ENCODE measurements around the gene AHNAK2. TPM values are rescaled to one million over a fixed set of nuclear protein-coding genes. Genes with fewer than 3 reads are reported as not detected.
"Not testable (repeated sequence)": the region's sequence is repeated elsewhere in the genome, so short reads cannot be mapped to it uniquely, and the experiment has no call there.

The AHNAK2 gene
- total RNA-seq, 1 experiment from 2014 or later = 223 TPM

DNA sequence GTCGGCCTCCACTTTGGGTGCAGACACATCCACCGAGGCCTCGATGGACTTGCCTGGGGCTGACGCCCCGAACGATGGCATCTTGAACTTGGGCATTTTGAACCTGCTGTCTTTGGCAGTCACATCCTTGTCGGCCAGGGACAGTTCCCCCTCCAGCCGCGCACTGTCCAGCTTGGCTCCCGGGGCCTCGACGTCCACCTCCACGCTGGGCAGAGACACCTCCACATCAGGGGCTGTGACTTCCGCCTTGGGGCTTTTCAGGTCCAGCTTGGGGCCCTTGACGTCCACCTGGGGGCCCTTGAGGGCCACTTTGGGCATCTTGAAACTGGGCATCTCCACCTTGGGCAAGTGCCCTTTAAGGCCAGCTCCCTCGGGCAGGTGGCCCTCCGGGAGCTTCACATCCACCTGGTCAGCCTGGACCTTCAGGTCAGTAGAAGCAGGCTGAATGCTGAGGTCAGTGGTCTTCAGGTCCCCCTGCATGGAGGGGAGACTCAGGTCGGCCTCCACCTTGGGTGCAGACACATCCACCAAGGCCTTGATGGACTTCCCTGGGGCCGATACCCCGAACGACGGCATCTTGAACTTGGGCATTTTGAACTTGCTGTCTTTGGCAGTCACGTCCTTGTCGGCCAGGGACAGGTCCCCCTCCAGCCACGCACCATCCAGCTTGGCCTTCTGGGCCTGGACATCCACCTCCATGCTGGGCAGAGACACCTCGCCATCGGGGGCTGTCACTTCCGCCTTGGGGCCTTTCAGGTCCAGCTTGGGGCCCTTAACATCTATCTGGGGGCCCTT lies 26.1 kb downstream of the AHNAK2 start:
- CTCF ChIA-PET, ATAC-seq: not testable (repeated sequence)

DNA sequence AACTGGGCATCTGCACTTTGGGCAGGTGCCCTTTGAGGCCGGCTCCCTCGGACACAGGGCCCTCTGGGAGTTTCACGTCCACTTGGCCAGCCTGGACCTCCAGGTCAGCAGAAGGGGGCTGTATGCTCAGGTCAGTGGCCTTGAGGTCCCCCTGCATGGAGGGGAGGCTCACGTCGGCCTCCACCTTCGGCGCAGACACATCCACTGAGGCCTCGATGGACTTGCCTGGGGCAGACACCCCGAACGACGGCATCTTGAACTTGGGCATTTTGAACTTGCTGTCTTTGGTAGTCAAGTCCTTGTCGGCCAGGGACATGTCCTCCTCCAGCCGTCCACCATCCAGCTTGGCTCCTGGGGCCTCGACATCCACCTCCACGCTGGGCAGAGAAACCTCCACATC lies 27.5 kb downstream of the AHNAK2 start:
- ATAC-seq; H3K27ac ChIP-seq (ENCODE audit: low read length); CTCF ChIA-PET; POLR2A ChIA-PET; BruUV-seq (replicated peaks); H3K36me3 ChIP-seq (ENCODE audit: control insufficient read depth, insufficient read depth, low read length); H3K27me3 ChIP-seq (ENCODE audit: control insufficient read depth, insufficient read depth, low read length); H3K9me3 ChIP-seq (ENCODE audit: control insufficient read depth, insufficient read depth, low read depth, low read length); H3K4me1 ChIP-seq (ENCODE audit: control insufficient read depth, insufficient read depth, low read length); in situ Hi-C loops (cut with HindIII; ENCODE audit: low pct_unique_long_range_greater_than_20kb, low sequenced_read_pairs); DNase-seq (ENCODE audit: low read depth, low spot score); H3K4me3 ChIP-seq (ENCODE audit: low read depth in 2 of 2, low read length in 2 of 2); intact Hi-C loops (cut with micrococcal nuclease; ENCODE audit: unreplicated experiment): not testable (repeated sequence)

More for the DNA sequence above, 26.1 kb downstream of the AHNAK2 start:
- POLR2A ChIA-PET; H3K4me1 ChIP-seq (ENCODE audit: control insufficient read depth, insufficient read depth, low read length); H3K4me3 ChIP-seq (ENCODE audit: low read depth in 2 of 2, low read length in 2 of 2); in situ Hi-C loops (cut with HindIII; ENCODE audit: low pct_unique_long_range_greater_than_20kb, low sequenced_read_pairs); H3K9me3 ChIP-seq (ENCODE audit: control insufficient read depth, insufficient read depth, low read depth, low read length); BruUV-seq (replicated peaks); DNase-seq (ENCODE audit: low read depth, low spot score); H3K36me3 ChIP-seq (ENCODE audit: control insufficient read depth, insufficient read depth, low read length); H3K27me3 ChIP-seq (ENCODE audit: control insufficient read depth, insufficient read depth, low read length); intact Hi-C loops (cut with micrococcal nuclease; ENCODE audit: unreplicated experiment); H3K27ac ChIP-seq (ENCODE audit: low read length): not testable (repeated sequence)

DNA sequence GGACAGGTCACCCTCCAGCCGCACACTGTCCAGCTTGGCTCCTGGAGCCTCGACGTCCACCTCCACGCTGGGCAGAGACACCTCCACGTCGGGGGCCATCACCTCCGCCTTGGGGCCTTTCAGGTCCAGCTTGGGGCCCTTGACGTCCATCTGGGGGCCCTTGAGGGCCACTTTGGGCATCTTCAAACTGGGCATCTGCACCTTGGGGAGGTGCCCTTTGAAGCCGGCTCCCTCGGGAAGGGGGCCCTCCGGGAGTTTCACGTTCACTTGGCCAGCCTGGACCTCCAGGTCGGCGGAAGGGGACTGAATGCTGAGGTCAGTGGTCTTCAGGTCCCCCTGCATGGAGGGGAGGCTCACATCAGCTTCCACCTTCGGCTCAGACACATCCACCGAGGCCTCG lies 28.2 kb downstream of the AHNAK2 start:
- in situ Hi-C loops (cut with HindIII; ENCODE audit: low pct_unique_long_range_greater_than_20kb, low sequenced_read_pairs) = no loop called here
- H3K36me3 ChIP-seq (ENCODE audit: control insufficient read depth, insufficient read depth, low read length) = no peaks in the 10 kb centered on the region; the same call in 1 of the 2 replicates
- TF ChIP-seq, protein P1, sequence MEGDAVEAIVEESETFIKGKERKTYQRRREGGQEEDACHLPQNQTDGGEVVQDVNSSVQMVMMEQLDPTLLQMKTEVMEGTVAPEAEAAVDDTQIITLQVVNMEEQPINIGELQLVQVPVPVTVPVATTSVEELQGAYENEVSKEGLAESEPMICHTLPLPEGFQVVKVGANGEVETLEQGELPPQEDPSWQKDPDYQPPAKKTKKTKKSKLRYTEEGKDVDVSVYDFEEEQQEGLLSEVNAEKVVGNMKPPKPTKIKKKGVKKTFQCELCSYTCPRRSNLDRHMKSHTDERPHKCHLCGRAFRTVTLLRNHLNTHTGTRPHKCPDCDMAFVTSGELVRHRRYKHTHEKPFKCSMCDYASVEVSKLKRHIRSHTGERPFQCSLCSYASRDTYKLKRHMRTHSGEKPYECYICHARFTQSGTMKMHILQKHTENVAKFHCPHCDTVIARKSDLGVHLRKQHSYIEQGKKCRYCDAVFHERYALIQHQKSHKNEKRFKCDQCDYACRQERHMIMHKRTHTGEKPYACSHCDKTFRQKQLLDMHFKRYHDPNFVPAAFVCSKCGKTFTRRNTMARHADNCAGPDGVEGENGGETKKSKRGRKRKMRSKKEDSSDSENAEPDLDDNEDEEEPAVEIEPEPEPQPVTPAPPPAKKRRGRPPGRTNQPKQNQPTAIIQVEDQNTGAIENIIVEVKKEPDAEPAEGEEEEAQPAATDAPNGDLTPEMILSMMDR (IDR thresholded peaks at IDR 0.05) = no peak
- TF ChIP-seq, protein P2, sequence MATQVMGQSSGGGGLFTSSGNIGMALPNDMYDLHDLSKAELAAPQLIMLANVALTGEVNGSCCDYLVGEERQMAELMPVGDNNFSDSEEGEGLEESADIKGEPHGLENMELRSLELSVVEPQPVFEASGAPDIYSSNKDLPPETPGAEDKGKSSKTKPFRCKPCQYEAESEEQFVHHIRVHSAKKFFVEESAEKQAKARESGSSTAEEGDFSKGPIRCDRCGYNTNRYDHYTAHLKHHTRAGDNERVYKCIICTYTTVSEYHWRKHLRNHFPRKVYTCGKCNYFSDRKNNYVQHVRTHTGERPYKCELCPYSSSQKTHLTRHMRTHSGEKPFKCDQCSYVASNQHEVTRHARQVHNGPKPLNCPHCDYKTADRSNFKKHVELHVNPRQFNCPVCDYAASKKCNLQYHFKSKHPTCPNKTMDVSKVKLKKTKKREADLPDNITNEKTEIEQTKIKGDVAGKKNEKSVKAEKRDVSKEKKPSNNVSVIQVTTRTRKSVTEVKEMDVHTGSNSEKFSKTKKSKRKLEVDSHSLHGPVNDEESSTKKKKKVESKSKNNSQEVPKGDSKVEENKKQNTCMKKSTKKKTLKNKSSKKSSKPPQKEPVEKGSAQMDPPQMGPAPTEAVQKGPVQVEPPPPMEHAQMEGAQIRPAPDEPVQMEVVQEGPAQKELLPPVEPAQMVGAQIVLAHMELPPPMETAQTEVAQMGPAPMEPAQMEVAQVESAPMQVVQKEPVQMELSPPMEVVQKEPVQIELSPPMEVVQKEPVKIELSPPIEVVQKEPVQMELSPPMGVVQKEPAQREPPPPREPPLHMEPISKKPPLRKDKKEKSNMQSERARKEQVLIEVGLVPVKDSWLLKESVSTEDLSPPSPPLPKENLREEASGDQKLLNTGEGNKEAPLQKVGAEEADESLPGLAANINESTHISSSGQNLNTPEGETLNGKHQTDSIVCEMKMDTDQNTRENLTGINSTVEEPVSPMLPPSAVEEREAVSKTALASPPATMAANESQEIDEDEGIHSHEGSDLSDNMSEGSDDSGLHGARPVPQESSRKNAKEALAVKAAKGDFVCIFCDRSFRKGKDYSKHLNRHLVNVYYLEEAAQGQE (IDR thresholded peaks at IDR 0.05; ENCODE audit: insufficient read depth in 1 of 2, low read depth in 2 of 2, low read length in 1 of 2) = no peak
- TF ChIP-seq TCF7L2 (IDR thresholded peaks at IDR 0.05; ENCODE audit: low read depth, low read length) = no peak
- TF ChIP-seq SIN3A (IDR thresholded peaks at IDR 0.05; ENCODE audit: borderline replicate concordance, insufficient read depth, low read depth, low read length) = no peak
- no peak for TF ChIP-seq POLR2AphosphoS5 (IDR thresholded peaks at IDR 0.05; ENCODE audit: low read depth, low read length)
- no peak overlapping the region for H3K27ac ChIP-seq (ENCODE audit: low read length)
- no peak overlapping the region for H3K4me3 ChIP-seq (ENCODE audit: low read depth in 2 of 2, low read length in 2 of 2)
- ChIA-PET CTCF (no interaction called here), POLR2A (no interaction called here)
- BruUV-seq (replicated peaks) = no TSS peak
- no peaks in the 10 kb centered on the region for H3K9me3 ChIP-seq (ENCODE audit: control insufficient read depth, insufficient read depth, low read depth, low read length)
- DNase-seq (ENCODE audit: low read depth, low spot score) (no peak), ATAC-seq (no peak)
- H3K4me1 ChIP-seq (ENCODE audit: control insufficient read depth, insufficient read depth, low read length) = no peaks in the 10 kb centered on the region
- H3K27me3 ChIP-seq (ENCODE audit: control insufficient read depth, insufficient read depth, low read length) = no peaks in the 10 kb centered on the region
- intact Hi-C loops (cut with micrococcal nuclease; ENCODE audit: unreplicated experiment) = no loop called here

DNA sequence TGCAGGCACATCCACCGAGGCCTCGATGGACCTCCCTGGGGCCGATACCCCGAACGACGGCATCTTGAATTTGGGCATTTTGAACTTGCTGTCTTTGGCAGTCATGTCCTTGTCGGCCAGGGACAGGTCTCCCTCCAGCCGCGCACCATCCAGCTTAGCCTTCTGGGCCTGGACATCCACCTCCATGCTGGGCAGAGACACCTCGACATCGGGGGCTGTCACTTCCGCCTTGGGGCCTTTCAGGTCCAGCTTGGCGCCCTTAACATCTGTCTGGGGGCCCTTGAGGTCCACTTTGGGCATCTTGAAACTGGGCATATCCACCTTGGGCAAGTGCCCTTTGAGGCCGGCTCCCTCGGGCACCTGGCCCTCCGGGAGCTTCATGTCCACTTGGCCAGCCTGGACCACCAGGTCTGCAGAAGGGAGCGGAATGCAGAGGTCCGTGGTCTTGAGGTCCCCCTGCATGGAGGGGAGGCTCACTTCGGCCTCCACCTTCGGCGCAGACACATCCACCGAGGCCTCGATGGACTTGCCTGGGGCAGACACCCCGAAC lies 28.7 kb downstream of the AHNAK2 start:
- H3K36me3 ChIP-seq (ENCODE audit: control insufficient read depth, insufficient read depth, low read length); H3K27ac ChIP-seq (ENCODE audit: low read length); H3K9me3 ChIP-seq (ENCODE audit: control insufficient read depth, insufficient read depth, low read depth, low read length); CTCF ChIA-PET; DNase-seq (ENCODE audit: low read depth, low spot score); BruUV-seq (replicated peaks); ATAC-seq; H3K4me1 ChIP-seq (ENCODE audit: control insufficient read depth, insufficient read depth, low read length); in situ Hi-C loops (cut with HindIII; ENCODE audit: low pct_unique_long_range_greater_than_20kb, low sequenced_read_pairs); H3K4me3 ChIP-seq (ENCODE audit: low read depth in 2 of 2, low read length in 2 of 2); H3K27me3 ChIP-seq (ENCODE audit: control insufficient read depth, insufficient read depth, low read length); POLR2A ChIA-PET; intact Hi-C loops (cut with micrococcal nuclease; ENCODE audit: unreplicated experiment): not testable (repeated sequence)
